GM12878 (cell line): ENCODE measurements around the gene ZNF226. TPM values are rescaled to one million over a fixed set of nuclear protein-coding genes. Genes with fewer than 3 reads are reported as not detected.
A peak's percentile ranks its signal among the peaks of the same experiment; 100 is the strongest.

ENCODE experiments used
- ATAC-seq: fragments of 200-7000 bp; cut with Tn5 transposase; 3 replicates; pipeline ENCODE4 v1.9.1; 2020; ENCODE audit warnings: mild to moderate bottlenecking, moderate library complexity
- Bru-seq: library from RNA; stranded (reverse); fragments of 400-500 nt; gene quantifications from one replicate; lab custom pipeline; 2021; lab: Mats Ljungman, UMichigan
- BruChase-seq, 2 experiments: library from RNA; stranded (reverse); fragments of 400-500 nt; gene quantifications; one replicate each; lab custom pipeline; 2021; lab: Mats Ljungman, UMichigan
- BruUV-seq: library from RNA; stranded (reverse); fragments of 400-500 nt; replicated peaks from 2 replicates; lab custom pipeline; 2021; lab: Mats Ljungman, UMichigan
- CTCF ChIA-PET: fragments of 300-600 bp; sonication (Branson Sonifier 250); formaldehyde crosslinking; extraction: SDS; loops from one replicate; lab custom pipeline; 2021; ENCODE audit warnings: inconsistent platforms; lab: Yijun Ruan, JAX
- POLR2A ChIA-PET: fragments of 350-600 bp; formaldehyde crosslinking; extraction: SDS; loops from one replicate; lab custom pipeline; 2021; ENCODE audit warnings: inconsistent platforms; lab: Charles Lee
- RAD21 ChIA-PET: fragments of 300-600 bp; sonication (Branson Sonifier 250); formaldehyde crosslinking; loops from one replicate; lab custom pipeline; 2023; ENCODE audit warnings: antibody characterized with exemption; ENCODE audit not compliant: unreplicated experiment; lab: Charles Lee
- SMC1A ChIA-PET: fragments of 300-600 bp; sonication (Branson Sonifier 250); formaldehyde crosslinking; loops from one replicate; lab custom pipeline; 2023; ENCODE audit not compliant: unreplicated experiment, uncharacterized antibody; lab: Charles Lee
- DNase-seq: peaks from one replicate; pipeline ENCODE4 v3.0.0-alpha.2; 2011; ENCODE audit warnings: low read depth, low spot score
- FAIRE-seq: peaks from 3 replicates; lab custom pipeline; 2011; peaks lifted over from hg19 to GRCh38; lab: Jason Lieb, UNC
- H2AFZ ChIP-seq: 2 replicates; pipeline ENCODE4 v1.6.0; 2011; ENCODE audit warnings: low read depth, low read length, control low read depth; ENCODE audit not compliant: control insufficient read depth
- H3K27ac ChIP-seq: 2 replicates; pipeline ENCODE4 v1.5.1; 2011; ENCODE audit warnings: control low read depth; ENCODE audit not compliant: control insufficient read depth, insufficient read depth
- H3K27me3 ChIP-seq, 2 experiments: replicated peaks in 1 of 2; 2 replicates each; pipeline versions ENCODE4 v1.6.0 to v1.6.1; 2011; ENCODE audit warnings: low read length in 1 of 2; ENCODE audit not compliant: control insufficient read depth in 2 of 2, insufficient read depth in 2 of 2
- H3K36me3 ChIP-seq, 2 experiments: 2 replicates each; pipeline ENCODE4 v1.5.1; 2011; ENCODE audit warnings: low read length in 1 of 2; ENCODE audit not compliant: control insufficient read depth in 2 of 2, insufficient read depth in 2 of 2
- H3K4me1 ChIP-seq: 2 replicates; pipeline ENCODE4 v1.6.1; 2011; ENCODE audit warnings: mild to moderate bottlenecking, low read length, moderate library complexity, mixed read lengths; ENCODE audit not compliant: control insufficient read depth, insufficient read depth
- H3K4me2 ChIP-seq: 2 replicates; pipeline ENCODE4 v1.6.0; 2011; ENCODE audit warnings: control low read depth; ENCODE audit not compliant: control insufficient read depth, insufficient read depth
- H3K4me3 ChIP-seq: fragments of 200-600 bp; sonication (generic); 2 replicates; pipeline ENCODE4 v1.5.1; 2016
- H3K79me2 ChIP-seq: 2 replicates; pipeline ENCODE4 v1.6.0; 2011; ENCODE audit warnings: low read length; ENCODE audit not compliant: control insufficient read depth, insufficient read depth
- H3K9ac ChIP-seq: 2 replicates; pipeline ENCODE4 v1.8.0; 2011; ENCODE audit warnings: low read length, control low read depth, mixed read lengths; ENCODE audit not compliant: control insufficient read depth, insufficient read depth
- H3K9me3 ChIP-seq: replicated peaks from 3 replicates; pipeline ENCODE4 v1.5.1; 2011; ENCODE audit warnings: mild to moderate bottlenecking, low read length; ENCODE audit not compliant: control insufficient read depth, insufficient read depth
- H4K20me1 ChIP-seq: 2 replicates; pipeline ENCODE4 v1.6.0; 2011; ENCODE audit not compliant: control insufficient read depth, insufficient read depth
- EGR1 ChIP-seq, 2 experiments: IDR thresholded peaks; 1 replicate in 1 of 2; 2 replicates in 1 of 2; pipeline ENCODE4 v1.6.1; 2011 to 2012; ENCODE audit warnings: low read depth in 2 of 2, low read length in 2 of 2, borderline replicate concordance in 1 of 2, mild to moderate bottlenecking in 1 of 2, moderate library complexity in 1 of 2
- ETV6 ChIP-seq, 2 experiments: fragments of 450-650 bp in 1 of 2; IDR thresholded peaks in 1 of 2; conservative IDR thresholded peaks in 1 of 2; 2 replicates each; pipeline ENCODE4 v1.6.1; 2014; ENCODE audit warnings: antibody characterized with exemption in 1 of 2, borderline replicate concordance in 1 of 2, low read depth in 1 of 2, mild to moderate bottlenecking in 1 of 2, moderate library complexity in 1 of 2
- MTA2 ChIP-seq: fragments of 450-650 bp; IDR thresholded peaks from 2 replicates; pipeline ENCODE4 v1.6.1; 2016; ENCODE audit warnings: low read depth, mild to moderate bottlenecking, moderate library complexity
- SREBF2 ChIP-seq: IDR thresholded peaks from 2 replicates; pipeline ENCODE4 v1.6.1; 2012; ENCODE audit warnings: mild to moderate bottlenecking, low read length
- WGBS: methylation state at CpG from one replicate; pipeline ENCODE4 v1.1.6; 2016; ENCODE audit warnings: low lambda C conversion rate; ENCODE audit not compliant: insufficient replicate concordance, insufficient coverage; ENCODE audit errors: missing lambda C conversion rate; 5-methylcytosine and 5-hydroxymethylcytosine counted together
- in situ Hi-C: fragments of 300-500 bp; cut with MboI; formaldehyde crosslinking; loops from 9 replicates; pipeline ENCODE4 v1.14.3; 2018; ENCODE audit warnings: mixed read lengths
- intact Hi-C: fragments of 100-400 bp; cut with micrococcal nuclease; formaldehyde crosslinking; loops from one replicate; pipeline ENCODE4 v1.14.2; 2022; ENCODE audit not compliant: unreplicated experiment
- long read RNA-seq, 2 experiments: library from polyadenylated mRNA; unstranded; transcript quantifications; one replicate each; pipeline ENCODE4 v2.0.0, GENCODE V29; 2019 to 2020
- polyA minus RNA-seq, 3 experiments: library from RNA; depleted of rRNA, polyadenylated mRNA; stranded (reverse); fragments of >200 nt; gene quantifications; 2 replicates each; pipeline ENCODE4 v1.2.3, GENCODE V29; 2011
- polyA plus RNA-seq, 11 experiments: library from polyadenylated mRNA; depleted of rRNA in 4 of 11; unstranded in 6 of 11; stranded (reverse) in 5 of 11; fragments of >200 nt; fragmentation: Nextera tagmentation in 4 of 11; fragmentation: Illumina TruSeq in 1 of 11; extraction: Ambion mirVana in 4 of 11; extraction: Trizol in 1 of 11; gene quantifications; 1 replicate in 1 of 11; 2 replicates in 10 of 11; pipeline versions ENCODE4 v1.2.1 to v1.2.3, GENCODE V29; 2011 to 2016; ENCODE audit warnings: inconsistent platforms in 2 of 11, missing spikeins in 2 of 11, low read depth in 1 of 11
- total RNA-seq, 4 experiments: library from RNA; depleted of rRNA in 3 of 4; stranded (reverse); fragments of >200 nt in 3 of 4; fragmentation: Illumina TruSeq in 1 of 4; extraction: Trizol in 1 of 4; gene quantifications; 2 replicates each; pipeline versions ENCODE4 v1.2.1 to v1.2.3, GENCODE V29; 2013 to 2021
- TF ChIP-seq, protein P1 (sequence below): fragments of 450-650 bp; IDR thresholded peaks from 2 replicates; pipeline ENCODE4 v1.6.1; 2016; ENCODE audit warnings: mild to moderate bottlenecking
- TF ChIP-seq, protein P2 (sequence below): fragments of 450-650 bp; formaldehyde crosslinking; IDR thresholded peaks from 2 replicates; pipeline ENCODE4 v1.4.0; 2022; ENCODE audit warnings: mild to moderate bottlenecking, moderate library complexity
- TF ChIP-seq, protein P3 (sequence below): fragments of 450-650 bp; IDR thresholded peaks from 2 replicates; pipeline ENCODE4 v1.6.1; 2018; ENCODE audit warnings: borderline replicate concordance, mild to moderate bottlenecking; ENCODE audit not compliant: partially characterized antibody

Gene ZNF226
- 87.1 and 92.8 TPM in 2 replicates for total RNA-seq (2013; cell fraction: nucleolus; rRNA removed)
- total RNA-seq (2014; rRNA removed) (13.7 and 16.5 TPM in 2 replicates), total RNA-seq (2014; rRNA removed; fragmentation: Illumina TruSeq; extraction: Trizol) (17.8 and 20.3 TPM in 2 replicates), total RNA-seq (2021) (17.2 and 18.5 TPM in 2 replicates), polyA plus RNA-seq (2011; rRNA removed) (35.1 and 45.0 TPM in 2 replicates), polyA plus RNA-seq (2014; fragmentation: Illumina TruSeq; extraction: Trizol) (18.2 and 21.5 TPM in 2 replicates), polyA plus RNA-seq (2014; fragmentation: Nextera tagmentation; extraction: Ambion mirVana) (10 to 100 TPM; 35.1 to 35.3 TPM), polyA plus RNA-seq (2014; rRNA removed) (11.7 and 17.3 TPM in 2 replicates), polyA plus RNA-seq (2016; fragmentation: Nextera tagmentation; extraction: Ambion mirVana) (10 to 100 TPM; 18.1 to 19.9 TPM), polyA minus RNA-seq (2011; rRNA and poly(A)+ RNA removed) (23.8 and 24.7 TPM in 2 replicates), Bru-seq, nascent RNA (percentile 93 among the genes with signal in this experiment), BruChase-seq, experiment 1, labeled RNA remaining after a 6-hour chase (percentile 86 among the genes with signal in this experiment), BruChase-seq, experiment 2, labeled RNA remaining after a 2-hour chase (percentile 86 among the genes with signal in this experiment)
- polyA plus RNA-seq (2011; ENCODE audit: low read depth): 16.2 TPM
- 11.6 and 12.6 TPM in 2 replicates for polyA plus RNA-seq (2011; cell fraction: cytosol; rRNA removed)
- 36.0 and 47.8 TPM in 2 replicates for polyA plus RNA-seq (2011; cell fraction: nucleus; rRNA removed)
- 17.9 and 23.6 TPM in 2 replicates for polyA plus RNA-seq (2012)
- 5.2 and 9.9 TPM in 2 replicates for polyA minus RNA-seq (2011; cell fraction: cytosol; rRNA and poly(A)+ RNA removed)
- polyA minus RNA-seq (2011; cell fraction: nucleus; rRNA and poly(A)+ RNA removed): 14.5 and 21.0 TPM in 2 replicates
- long read RNA-seq, experiment 1, partial matches to known transcripts: 1 of 9 reads
- long read RNA-seq, experiment 1, other reads (novel, unspliced or antisense): 3 of 9 reads
- long read RNA-seq, experiment 2, full-length matches to known transcripts: 58 of 87 reads
- long read RNA-seq, experiment 2, partial matches to known transcripts: 3 of 87 reads
- long read RNA-seq, experiment 2, other reads (novel, unspliced or antisense): 26 of 87 reads

DNA sequence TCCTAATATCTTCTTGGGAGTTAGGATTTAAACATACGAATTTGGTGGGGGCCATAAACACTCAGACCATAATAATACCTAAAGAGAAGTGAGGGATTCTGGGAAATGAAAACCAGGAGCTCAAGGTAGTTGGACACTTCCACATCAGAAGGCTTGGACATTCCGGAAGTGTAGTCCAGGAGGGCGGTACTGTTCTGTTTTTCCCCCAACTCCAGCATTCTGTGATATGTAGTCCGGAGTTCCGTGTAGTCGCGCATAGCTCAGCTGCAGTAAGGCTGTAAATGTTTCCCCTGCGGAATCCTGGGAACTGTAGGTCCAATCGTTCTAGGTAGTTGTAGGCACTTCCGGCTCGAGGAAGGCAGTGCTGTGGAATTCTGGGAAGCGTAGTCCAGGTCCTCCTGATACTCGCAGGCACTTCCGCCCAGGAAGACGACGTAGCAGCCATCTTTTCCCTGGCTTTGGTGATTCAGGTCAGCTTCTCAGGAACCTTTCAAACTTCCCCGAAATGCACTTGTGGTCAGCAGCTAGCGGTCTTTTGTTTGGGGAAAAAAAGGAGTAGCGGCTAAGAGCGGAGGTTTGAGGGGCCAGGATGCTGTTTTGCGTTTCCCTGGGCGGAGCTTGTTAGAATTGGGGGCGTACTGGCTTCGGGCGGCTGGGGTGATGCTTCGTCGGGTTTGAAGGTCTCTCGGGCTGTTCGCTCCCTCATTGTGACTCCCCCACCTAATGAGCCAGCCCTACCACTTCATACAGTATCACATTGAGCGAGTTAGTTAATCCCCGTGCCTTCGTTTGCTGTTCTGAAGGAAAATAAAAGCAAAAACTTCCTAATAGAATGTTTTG is at the start of gene ZNF226:
Gene ZNF226, plus strand, starts transcription at position 428 of the 840 bp plus-strand sequence. CDS start 4,981 bp downstream, outside the sequence.
- no peaks in the 10 kb centered on the region for H3K27me3 ChIP-seq
- ChIA-PET POLR2A (interaction anchor here (0.9 to 2.5 kb wide), 9 partner anchors 12 to 161 kb away, joined by 3 to 16 read pairs (median 4); partner anchors contain the start of genes ZNF225, ZNF227, ZNF234 and ZNF235), RAD21 (interaction anchor here (0.9 to 1.6 kb wide), 7 partner anchors 23 to 559 kb away, joined by 3 to 11 read pairs (median 3); partner anchors contain the start of genes ZNF224 and ZNF227), SMC1A (interaction anchor here (0.6 to 2.8 kb wide), 12 partner anchors 15 to 140 kb away, joined by 3 to 12 read pairs (median 3); partner anchors contain the start of genes ZNF227 and ZNF235), CTCF (interaction anchor here (1.0 to 1.4 kb wide), 3 partner anchors 11 to 88 kb away, joined by 3 to 5 read pairs (median 3); no protein-coding TSS in a partner anchor)
- H3K79me2 ChIP-seq: peaks cover 11% of the 10 kb centered on the region
- no peaks in the 10 kb centered on the region for H4K20me1 ChIP-seq
- under 1% methylated on average over 32 of the region's 32 CpGs for WGBS
- intact Hi-C loops: loop anchor here (2.0 to 10.0 kb wide), 3 partner anchors 48 to 100 kb away; partner anchors contain the start of genes ZNF225 and ZNF227
- in situ Hi-C loops: no loop called here
- H3K4me3 ChIP-seq: peak within 1 kb of the TSS; percentile 90
- BruUV-seq: TSS peak; percentile 76
- peak within 1 kb of the TSS; percentile 97 for H3K9ac ChIP-seq
- H3K27ac ChIP-seq: peak within 1 kb of the TSS; percentile 89
- peaks cover 12% of the 10 kb centered on the region for H3K9me3 ChIP-seq
- peaks cover 4% of the 10 kb centered on the region for H3K4me1 ChIP-seq
- H3K36me3 ChIP-seq: peaks cover 3 to 9% of the 10 kb centered on the region in 2 experiments; a peak in 2 of 4 replicates
- H2AFZ ChIP-seq: peak within 1 kb of the TSS; percentile 100
- DNase-seq (peak; percentile 96), ATAC-seq (peak; percentile 96), FAIRE-seq (peak; percentile 96)
- peak within 1 kb of the TSS; percentile 96 for H3K4me2 ChIP-seq
- peak in 1 of 2 experiments; percentile 32; a peak in 1 of 3 replicates for TF ChIP-seq EGR1 (IDR thresholded peaks at IDR 0.05; ENCODE audit: borderline replicate concordance in 1 of 2, low read depth in 2 of 2, low read length in 2 of 2)
- TF ChIP-seq SREBF2: no peak
- TF ChIP-seq MTA2: no peak; the same call in 1 of the 2 replicates
- TF ChIP-seq, protein P1, sequence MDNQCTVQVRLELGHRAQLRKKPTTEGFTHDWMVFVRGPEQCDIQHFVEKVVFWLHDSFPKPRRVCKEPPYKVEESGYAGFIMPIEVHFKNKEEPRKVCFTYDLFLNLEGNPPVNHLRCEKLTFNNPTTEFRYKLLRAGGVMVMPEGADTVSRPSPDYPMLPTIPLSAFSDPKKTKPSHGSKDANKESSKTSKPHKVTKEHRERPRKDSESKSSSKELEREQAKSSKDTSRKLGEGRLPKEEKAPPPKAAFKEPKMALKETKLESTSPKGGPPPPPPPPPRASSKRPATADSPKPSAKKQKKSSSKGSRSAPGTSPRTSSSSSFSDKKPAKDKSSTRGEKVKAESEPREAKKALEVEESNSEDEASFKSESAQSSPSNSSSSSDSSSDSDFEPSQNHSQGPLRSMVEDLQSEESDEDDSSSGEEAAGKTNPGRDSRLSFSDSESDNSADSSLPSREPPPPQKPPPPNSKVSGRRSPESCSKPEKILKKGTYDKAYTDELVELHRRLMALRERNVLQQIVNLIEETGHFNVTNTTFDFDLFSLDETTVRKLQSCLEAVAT: 0 out of 2 replicates have a peak, but pooled peaks have one; percentile 46
- TF ChIP-seq ETV6 (conservative IDR thresholded peaks at IDR 0.05 in 1 of 2, IDR thresholded peaks at IDR 0.05 in 1 of 2; ENCODE audit: borderline replicate concordance in 1 of 2, low read depth in 1 of 2): peak in 1 of 2 experiments; percentile 17; a peak in 1 of 4 replicates
- TF ChIP-seq, protein P2, sequence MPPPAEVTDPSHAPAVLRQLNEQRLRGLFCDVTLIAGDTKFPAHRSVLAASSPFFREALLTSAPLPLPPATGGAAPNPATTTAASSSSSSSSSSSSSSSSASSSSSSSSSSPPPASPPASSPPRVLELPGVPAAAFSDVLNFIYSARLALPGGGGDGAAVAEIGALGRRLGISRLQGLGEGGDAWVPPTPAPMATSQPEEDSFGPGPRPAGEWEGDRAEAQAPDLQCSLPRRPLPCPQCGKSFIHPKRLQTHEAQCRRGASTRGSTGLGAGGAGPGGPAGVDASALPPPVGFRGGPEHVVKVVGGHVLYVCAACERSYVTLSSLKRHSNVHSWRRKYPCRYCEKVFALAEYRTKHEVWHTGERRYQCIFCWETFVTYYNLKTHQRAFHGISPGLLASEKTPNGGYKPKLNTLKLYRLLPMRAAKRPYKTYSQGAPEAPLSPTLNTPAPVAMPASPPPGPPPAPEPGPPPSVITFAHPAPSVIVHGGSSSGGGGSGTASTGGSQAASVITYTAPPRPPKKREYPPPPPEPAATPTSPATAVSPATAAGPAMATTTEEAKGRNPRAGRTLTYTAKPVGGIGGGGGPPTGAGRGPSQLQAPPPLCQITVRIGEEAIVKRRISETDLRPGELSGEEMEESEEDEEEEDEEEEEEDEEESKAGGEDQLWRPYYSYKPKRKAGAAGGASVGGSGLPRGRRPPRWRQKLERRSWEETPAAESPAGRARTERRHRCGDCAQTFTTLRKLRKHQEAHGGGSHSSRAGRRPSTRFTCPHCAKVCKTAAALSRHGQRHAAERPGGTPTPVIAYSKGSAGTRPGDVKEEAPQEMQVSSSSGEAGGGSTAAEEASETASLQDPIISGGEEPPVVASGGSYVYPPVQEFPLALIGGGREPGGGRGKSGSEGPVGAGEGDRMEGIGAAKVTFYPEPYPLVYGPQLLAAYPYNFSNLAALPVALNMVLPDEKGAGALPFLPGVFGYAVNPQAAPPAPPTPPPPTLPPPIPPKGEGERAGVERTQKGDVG (CRISPR knock-in tag): no peak
- TF ChIP-seq, protein P3, sequence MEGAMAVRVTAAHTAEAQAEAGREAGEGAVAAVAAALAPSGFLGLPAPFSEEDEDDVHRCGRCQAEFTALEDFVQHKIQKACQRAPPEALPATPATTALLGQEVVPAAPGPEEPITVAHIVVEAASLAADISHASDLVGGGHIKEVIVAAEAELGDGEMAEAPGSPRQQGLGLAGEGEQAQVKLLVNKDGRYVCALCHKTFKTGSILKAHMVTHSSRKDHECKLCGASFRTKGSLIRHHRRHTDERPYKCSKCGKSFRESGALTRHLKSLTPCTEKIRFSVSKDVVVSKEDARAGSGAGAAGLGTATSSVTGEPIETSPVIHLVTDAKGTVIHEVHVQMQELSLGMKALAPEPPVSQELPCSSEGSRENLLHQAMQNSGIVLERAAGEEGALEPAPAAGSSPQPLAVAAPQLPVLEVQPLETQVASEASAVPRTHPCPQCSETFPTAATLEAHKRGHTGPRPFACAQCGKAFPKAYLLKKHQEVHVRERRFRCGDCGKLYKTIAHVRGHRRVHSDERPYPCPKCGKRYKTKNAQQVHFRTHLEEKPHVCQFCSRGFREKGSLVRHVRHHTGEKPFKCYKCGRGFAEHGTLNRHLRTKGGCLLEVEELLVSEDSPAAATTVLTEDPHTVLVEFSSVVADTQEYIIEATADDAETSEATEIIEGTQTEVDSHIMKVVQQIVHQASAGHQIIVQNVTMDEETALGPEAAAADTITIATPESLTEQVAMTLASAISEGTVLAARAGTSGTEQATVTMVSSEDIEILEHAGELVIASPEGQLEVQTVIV: peak; percentile 89
